K562 (cell line): ENCODE measurements around the gene CHMP1A. TPM values are rescaled to one million over a fixed set of nuclear protein-coding genes. Genes with fewer than 3 reads are reported as not detected.

Experiments used
- BHLHE40 ChIP-seq: IDR thresholded peaks from 2 replicates; pipeline ENCODE4 v1.6.1; 2011; ENCODE audit warnings: low read length, improper control_type of control experiment
- CCNT2 ChIP-seq: IDR thresholded peaks from 2 replicates; pipeline ENCODE4 v1.6.1; 2011; ENCODE audit warnings: borderline replicate concordance, low read depth, mild to moderate bottlenecking, moderate library complexity, mixed read lengths, low read length; ENCODE audit not compliant: insufficient read length; ENCODE audit errors: extremely low read depth
- KLF6 ChIP-seq: fragments of 250-450 bp; sonication (Bioruptor Pico); IDR thresholded peaks from 2 replicates; pipeline ENCODE4 v1.4.0; 2020; ENCODE audit warnings: mild to moderate bottlenecking, moderate library complexity, borderline replicate concordance
- MGA ChIP-seq: fragments of 450-650 bp; IDR thresholded peaks from 2 replicates; pipeline ENCODE4 v1.6.1; 2016; ENCODE audit warnings: mild to moderate bottlenecking, moderate library complexity
- MNT ChIP-seq, 2 experiments: fragments of 450-650 bp; conservative IDR thresholded peaks; 2 replicates each; pipeline ENCODE4 v1.6.1; 2017; ENCODE audit warnings: mild to moderate bottlenecking in 2 of 2, moderate library complexity in 2 of 2
- POU5F1 ChIP-seq: fragments of 150-350 bp; IDR thresholded peaks from 2 replicates; pipeline ENCODE4 v1.6.1; 2014; ENCODE audit warnings: borderline replicate concordance, low read length, low read depth, mild to moderate bottlenecking; ENCODE audit not compliant: partially characterized antibody
- SREBF2 ChIP-seq: sonication (generic); formaldehyde crosslinking; IDR thresholded peaks from 2 replicates; pipeline ENCODE4 v1.4.0; 2020; ENCODE audit warnings: mild to moderate bottlenecking, missing genetic modification reagents
- TFAM ChIP-seq: fragments of 250-450 bp; sonication (Bioruptor Pico); conservative IDR thresholded peaks from 2 replicates; pipeline ENCODE4 v1.5.0; 2021; ENCODE audit warnings: mild to moderate bottlenecking, moderate library complexity
- polyA plus RNA-seq, 8 experiments: library from polyadenylated mRNA; depleted of rRNA in 4 of 8; stranded (reverse) in 5 of 8; unstranded in 3 of 8; fragments of >200 nt; fragmentation: Nextera tagmentation in 2 of 8; fragmentation: Illumina TruSeq in 1 of 8; extraction: Ambion mirVana in 2 of 8; extraction: Trizol in 1 of 8; gene quantifications; 2 replicates each; pipeline versions ENCODE4 v1.2.1 to v1.2.3, GENCODE V29; 2011 to 2014; ENCODE audit warnings: inconsistent platforms in 1 of 8, missing spikeins in 1 of 8
- total RNA-seq, 7 experiments: library from RNA; depleted of rRNA in 6 of 7; stranded (reverse); fragments of >200 nt in 6 of 7; fragmentation: Illumina TruSeq in 2 of 7; extraction: Trizol in 2 of 7; gene quantifications; 2 replicates each; pipeline versions ENCODE4 v1.2.1 to v1.2.3, GENCODE V29; 2011 to 2021; ENCODE audit warnings: low replicate concordance in 1 of 7

The CHMP1A gene
- total and polyA plus RNA-seq, 9 of the 15 experiments (the other 6 are each of a cell fraction or from before 2014, with no cell fraction given), result 0.83 to 79.9 (median 45.2) TPM

GRCh38 chr16:89657442-89658220, at the start of gene CHMP1A, which contains the start of gene SPATA33 (continued):
- TF ChIP-seq MGA (peak; percentile 90; the same call in 1 of the 2 replicates), MNT (conservative IDR thresholded peaks at IDR 0.05) (peak; percentile 86 to 95), TFAM (no peak), CCNT2 (peak; percentile 69), BHLHE40 (0 out of 2 replicates have a peak, but pooled peaks have one; percentile 29), POU5F1 (peak; percentile 24), SREBF2 (CRISPR knock-in tag) (no peak), KLF6 (CRISPR knock-in tag) (peak; percentile 77; the same call in 1 of the 2 replicates)
